GM19452 (cell line): ENCODE measurements around the gene TRPC4AP.
"Not testable (repeated sequence)": the region's sequence is repeated elsewhere in the genome, so short reads cannot be mapped to it uniquely, and the experiment has no call there.

Experiments
- ATAC-seq: cut with Tn5 transposase; IDR thresholded peaks from one replicate; pipeline ENCODE4 v1.9.1; 2021; ENCODE audit not compliant: unreplicated experiment

TRPC4AP gene

GRCh38 chr20:35106827-35107380 is 14.3 kb upstream of the TRPC4AP start:
- ATAC-seq = no peak

DNA sequence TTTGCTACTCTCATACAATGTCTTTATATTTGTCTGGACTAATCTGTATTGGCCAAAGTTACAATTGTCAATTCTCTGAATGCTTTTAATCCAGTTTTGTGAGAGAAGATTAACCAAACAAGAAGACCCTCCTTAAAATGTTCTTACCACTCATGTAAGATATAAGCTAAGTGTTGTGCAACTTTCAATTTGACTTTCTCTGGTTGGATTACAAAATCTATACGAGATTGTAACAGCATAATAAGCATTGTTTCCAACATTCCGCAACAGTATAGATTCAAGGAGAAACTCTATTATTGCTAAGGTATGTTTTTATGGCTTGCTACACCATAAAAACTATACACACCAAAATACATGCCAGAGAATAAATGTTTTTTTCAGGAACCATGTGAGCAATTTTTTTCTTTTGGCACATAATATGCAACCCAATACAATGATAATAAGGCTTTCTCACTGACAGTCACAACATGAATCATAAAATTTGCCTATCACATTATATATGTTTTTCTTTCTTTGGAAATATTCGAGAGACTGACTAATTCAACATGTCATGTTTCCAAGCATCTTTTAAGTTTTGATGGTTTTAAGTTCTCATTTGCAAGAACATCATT is 12.2 kb upstream of the TRPC4AP start:
- ATAC-seq = no peak

GRCh38 chr20:35101620-35102019 is 9.0 kb upstream of the TRPC4AP start:
- no peak for ATAC-seq

DNA sequence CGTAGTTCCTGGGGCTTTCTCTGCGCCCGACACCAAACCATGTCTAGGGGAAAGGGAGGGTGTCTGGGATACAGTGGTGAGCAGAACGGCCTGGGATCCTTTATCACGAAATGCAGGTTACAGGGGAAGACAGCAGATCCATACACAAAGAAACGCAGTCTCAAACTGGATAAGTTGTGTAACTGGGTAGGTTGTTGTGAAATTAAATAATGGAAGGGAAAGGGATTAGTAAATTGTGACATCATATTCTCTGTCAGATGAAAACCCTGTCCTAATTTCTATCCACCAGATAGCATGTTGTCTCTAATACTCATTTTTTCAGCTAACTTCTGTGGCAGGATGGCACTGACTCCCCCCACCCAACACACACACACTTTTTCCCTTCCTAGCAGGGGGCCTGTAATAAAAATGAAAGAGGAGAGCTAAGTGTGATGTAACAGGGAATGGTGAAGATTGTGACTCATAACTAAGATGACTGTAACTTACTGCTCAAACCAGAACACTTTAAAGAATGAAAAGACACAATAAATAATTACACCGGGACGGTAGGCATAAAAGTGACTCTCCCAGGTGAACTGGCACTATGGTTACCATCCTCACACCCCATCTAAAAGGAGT is 769 bp upstream of the TRPC4AP start:
- no peak for ATAC-seq

DNA sequence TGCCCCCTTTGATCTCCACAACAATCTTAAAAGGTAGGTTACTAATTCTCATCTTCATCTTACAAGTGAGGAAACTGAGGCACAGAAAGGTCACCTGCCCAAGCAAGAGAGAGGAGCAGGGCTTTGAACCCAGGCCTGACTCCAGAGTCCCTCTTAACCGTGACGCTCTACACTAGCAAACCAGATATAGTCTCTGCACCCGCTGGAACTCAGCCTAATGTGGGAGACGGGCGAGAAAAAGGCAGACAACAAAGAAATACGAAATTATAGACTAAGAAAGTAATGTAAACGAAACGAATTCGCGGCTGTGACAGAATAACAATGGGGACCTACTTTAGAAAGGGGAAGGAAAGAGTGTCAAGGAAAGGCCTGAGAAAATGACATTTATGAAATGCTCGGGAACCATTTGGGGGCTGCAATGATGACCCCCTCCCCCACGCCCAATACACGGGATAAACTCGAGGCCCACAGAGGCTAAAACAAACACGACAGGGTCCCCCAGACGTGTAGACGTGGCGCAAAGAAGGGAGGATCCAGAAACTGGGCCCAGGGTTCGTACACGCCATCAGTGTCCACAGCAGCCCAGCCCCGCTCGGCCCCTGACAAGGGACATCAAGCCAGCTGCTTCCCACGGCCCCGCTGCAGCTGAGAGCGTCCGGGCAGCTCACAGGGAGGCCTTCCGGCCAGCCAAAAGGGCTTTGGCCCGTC is 637 bp downstream of the TRPC4AP start:
- no peak for ATAC-seq

- no peak for ATAC-seq
These were observed 4.1 kb downstream of the TRPC4AP start for GRCh38 chr20:35088231-35089145.

DNA sequence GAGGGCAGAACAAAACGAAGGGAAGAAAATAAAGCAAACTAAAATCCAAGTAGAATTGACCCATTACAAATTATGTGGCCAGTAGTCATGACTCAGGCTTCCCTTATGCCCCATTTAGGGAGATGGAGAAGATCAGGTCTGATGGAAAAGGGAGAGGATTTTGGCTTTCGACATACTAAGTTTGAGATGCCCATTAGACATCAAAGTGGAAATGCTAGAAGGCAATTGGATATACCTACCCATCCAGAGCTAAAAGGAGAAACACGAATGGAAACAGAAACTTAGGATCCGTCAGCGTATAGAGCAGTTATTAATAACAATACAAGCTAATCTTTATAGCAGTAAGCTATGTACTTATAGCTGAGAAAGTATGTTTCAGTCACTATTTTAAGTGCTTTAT is 4.8 kb downstream of the TRPC4AP start:
- no peak for ATAC-seq

DNA sequence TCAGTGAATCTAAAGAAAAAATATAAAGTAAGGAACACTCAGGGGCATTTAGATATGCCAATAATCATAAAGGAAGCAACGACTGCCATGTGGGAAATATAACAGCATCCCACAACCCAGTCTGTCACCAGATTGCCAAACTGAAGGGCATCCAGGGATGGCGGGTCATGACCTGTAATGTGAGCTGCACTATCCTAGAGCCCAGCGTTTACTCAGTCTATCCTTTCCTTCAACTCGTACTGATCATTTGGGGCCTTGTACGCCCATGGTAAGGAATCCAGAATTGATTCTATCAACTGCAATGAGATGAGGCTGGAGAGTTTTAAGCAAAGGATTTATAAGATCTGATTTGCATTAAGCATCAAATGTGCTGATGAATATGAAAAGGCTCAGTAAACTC is 5.3 kb downstream of the TRPC4AP start:
- no peak for ATAC-seq

GRCh38 chr20:35085477-35086225 is 7.0 kb downstream of the TRPC4AP start:
- no peak for ATAC-seq

DNA sequence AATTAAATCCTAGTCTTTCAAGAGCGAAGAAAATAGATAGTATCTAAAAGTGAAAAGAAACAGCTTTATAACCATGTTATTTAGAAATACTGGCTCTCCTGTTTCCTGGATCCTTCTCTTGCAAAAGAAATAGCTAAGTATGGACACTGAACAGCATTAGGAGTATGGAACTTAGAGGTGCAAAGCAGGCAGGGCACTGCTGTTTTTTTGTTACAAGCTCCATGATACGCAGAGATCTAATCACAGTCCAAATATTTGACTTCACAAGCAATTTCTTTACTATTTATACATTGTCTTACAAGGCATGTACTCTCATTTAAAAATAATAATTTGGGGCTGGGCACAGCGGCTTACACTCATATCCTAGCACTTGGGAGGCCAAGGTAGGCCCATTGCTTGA is 7.6 kb downstream of the TRPC4AP start:
- no peak for ATAC-seq

GRCh38 chr20:35080348-35080642 is 12.3 kb downstream of the TRPC4AP start:
- not testable (repeated sequence) for ATAC-seq

DNA sequence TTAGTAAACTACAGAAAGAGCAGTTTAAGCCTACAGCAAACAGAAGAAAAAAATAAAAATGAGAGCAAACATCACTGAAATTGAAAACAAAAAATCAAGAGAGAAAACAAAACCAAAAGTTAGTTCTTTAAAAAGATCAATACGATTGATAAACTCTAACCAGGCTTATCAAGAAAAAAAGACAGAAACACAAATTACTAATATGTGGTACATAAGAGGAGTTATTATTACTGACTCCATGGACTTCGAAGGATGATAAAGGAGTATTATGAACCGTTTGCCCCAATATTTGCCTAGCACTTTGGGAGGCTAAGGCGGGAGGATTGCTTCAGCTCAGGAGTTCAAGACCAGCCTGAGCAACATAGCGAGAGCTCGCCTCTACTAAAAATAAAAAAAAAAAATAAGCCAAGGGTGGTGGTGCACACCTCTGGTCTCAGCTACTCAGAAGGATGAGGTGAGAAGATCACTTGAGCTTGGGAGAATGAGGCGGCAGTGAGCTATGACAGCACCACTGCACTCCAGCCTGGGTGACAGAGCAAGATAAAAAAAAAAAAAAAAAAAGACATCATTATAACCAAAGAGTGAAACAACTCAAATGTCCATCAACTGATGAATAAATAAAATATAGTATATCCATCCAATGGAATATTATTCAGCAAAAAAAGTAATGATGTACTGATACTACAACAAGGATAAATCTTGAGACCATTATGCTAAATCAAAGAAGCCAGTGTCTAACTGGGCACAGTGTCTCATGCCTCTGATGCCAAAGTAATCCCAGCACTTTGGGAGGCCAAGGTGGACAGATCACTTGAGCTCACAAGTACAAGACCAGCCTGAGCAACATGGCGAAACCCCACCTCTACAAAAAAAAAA is 12.9 kb downstream of the TRPC4AP start:
- no peak for ATAC-seq

DNA sequence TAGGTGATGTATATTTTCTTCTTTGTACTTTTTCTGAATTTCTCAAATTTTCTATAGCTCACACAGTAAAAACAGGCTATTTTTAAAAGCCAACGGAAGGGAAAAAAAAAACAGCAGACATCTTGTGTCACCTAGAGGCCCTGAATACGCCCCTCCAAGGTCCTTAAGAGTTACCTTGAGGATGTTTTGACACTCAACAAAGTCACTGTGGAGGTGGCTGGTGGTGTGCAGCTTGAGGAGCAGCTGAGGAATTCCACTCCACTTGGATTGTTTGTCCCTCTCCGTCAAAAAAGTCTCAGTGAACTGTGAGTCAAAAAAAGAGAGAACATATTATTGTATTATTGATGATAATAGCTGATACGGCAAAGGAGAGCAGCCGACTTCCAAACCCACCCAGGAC is 14.7 kb downstream of the TRPC4AP start:
- ATAC-seq = no peak

DNA sequence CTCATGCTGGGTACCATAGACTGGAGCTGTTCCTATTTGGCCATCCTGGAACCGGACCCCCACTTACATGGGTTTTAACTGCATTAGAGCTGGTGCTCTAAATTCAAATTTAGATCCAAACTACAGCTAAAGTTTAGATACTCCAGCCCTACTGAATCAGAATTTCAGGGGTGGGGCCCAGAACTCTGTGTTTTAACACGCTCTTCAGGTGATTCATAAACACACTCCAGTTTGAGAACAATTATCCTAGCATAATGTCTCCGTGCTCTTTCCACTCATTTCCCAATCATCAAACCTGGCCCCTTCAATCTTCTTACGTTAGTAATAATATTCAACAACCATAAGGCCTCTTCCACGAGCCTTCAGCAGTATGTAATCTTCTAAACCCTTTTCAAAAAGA is 15.3 kb downstream of the TRPC4AP start:
- no peak for ATAC-seq

GRCh38 chr20:35071436-35072153 is 21.0 kb downstream of the TRPC4AP start:
- not testable (repeated sequence) for ATAC-seq

- no peak for ATAC-seq
These were observed 26.4 kb downstream of the TRPC4AP start for GRCh38 chr20:35066194-35066593.

GRCh38 chr20:35065181-35065580 is 27.4 kb downstream of the TRPC4AP start:
- no peak for ATAC-seq

DNA sequence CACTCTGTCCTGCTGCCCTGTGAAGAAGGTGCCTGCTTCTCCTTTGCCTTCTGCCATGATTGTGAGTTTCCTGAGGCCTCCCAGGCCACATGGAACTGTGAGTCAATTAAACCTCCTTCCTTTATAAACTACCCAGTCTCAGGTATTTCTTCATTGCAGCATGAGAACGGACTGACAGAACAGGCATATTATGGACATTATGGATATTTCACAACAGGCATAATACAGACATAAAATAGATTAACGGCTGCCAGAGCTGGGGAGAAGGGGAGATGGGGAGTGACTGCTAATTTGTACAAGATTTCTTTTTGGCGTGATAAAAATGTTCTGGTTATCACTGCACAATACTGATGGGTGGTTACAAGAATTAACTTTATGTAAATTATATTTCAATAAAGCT is 29.4 kb downstream of the TRPC4AP start:
- no peak for ATAC-seq

DNA sequence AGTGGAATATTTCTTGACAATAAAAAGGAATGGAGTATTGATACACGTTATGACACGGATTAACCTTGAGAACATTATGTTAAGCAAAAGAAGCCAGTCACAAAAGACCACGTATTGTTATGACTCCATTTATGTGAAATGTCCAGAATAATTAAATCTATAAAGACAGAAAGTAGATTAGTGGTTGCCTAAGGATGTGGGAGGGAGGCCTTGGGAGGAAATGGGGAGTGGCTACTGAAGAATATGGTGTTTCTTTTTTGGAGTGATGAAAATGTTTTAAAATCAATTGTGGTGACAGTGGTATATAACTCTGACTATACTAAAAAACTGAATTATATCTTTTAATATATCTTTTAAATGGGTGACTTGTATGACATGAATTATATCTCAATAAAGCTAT is 30.1 kb downstream of the TRPC4AP start:
- no peak for ATAC-seq
